ENCODE results near the gene NOTO.

Gene NOTO

GRCh38 chr2:73235315-73236028 lies 33.1 kb downstream of the NOTO start:
- no peak for DNase-seq

DNA sequence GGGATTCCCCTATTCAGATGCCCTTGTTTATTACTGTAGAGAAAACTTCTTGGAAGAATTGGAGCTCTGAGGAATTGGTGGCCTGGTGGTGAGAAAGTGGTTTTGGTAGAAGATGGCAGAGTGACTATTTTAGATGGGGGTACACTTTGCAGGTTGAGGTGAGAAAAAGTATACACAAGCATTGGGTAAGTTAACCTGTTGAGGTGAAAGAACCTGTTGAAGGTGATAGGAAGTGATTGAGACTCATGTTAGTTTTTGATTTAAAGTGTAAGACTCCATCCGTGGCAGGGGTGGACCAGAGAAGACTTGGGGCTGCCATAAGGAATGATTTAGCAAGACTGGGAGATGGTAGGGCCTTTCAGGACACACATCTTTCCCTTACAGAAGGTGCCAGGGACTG lies 34.8 kb downstream of the NOTO start:
- no peak for DNase-seq

- DNase-seq, result no peak
Observed at GRCh38 chr2:73238149-73238548, 35.8 kb downstream of the NOTO start.

GRCh38 chr2:73238976-73239375 lies 36.6 kb downstream of the NOTO start:
- DNase-seq, result no peak

DNA sequence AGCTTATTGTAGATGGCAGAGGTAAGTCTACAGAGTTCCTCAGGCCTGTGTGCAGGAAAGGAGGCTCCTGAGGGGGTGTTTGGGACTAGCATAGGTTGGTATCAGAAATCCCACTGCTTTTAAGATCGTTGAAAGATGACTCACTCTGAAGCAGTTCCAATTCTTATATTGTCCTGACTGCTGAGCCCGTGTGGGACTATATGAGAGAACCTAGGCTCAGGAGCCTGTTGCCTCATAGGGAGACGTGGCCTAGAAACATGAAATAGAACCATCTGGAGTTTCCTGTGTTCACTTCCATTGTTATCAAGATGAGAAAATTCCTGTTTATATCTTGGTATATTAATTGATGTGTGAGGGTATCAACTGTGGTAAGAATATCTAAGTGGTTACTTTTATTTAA lies 37.4 kb downstream of the NOTO start:
- DNase-seq, result no peak

GRCh38 chr2:73243884-73244570 lies 41.7 kb downstream of the NOTO start:
- DNase-seq, result peak; percentile 92

- no peak for DNase-seq
Observed at GRCh38 chr2:73244580-73244979, 42.2 kb downstream of the NOTO start.

GRCh38 chr2:73246850-73247249 lies 44.5 kb downstream of the NOTO start:
- no peak for DNase-seq

DNA sequence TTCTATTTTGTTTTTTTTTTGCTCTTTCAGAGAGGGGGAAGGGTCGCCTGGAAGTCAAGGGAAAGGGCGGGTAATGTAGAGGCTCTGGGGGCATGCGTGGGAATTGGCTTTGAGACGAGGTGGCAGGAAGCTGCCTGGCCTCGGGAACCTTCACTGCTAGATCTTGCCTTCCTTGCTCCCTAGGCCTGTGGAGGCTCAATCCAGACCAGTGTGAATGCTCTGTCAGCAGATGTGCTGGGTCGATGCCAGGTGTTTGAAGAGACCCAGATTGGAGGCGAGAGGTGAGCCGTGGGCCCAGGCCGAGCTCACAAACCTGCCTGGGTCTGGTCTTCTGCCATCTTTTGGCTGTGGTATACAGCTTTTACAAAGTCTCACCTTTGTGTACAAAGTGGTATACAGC lies 47.3 kb downstream of the NOTO start:
- DNase-seq, result no peak

- DNase-seq, result peak; percentile 26
Observed at GRCh38 chr2:73250872-73251846, 48.8 kb downstream of the NOTO start.

DNA sequence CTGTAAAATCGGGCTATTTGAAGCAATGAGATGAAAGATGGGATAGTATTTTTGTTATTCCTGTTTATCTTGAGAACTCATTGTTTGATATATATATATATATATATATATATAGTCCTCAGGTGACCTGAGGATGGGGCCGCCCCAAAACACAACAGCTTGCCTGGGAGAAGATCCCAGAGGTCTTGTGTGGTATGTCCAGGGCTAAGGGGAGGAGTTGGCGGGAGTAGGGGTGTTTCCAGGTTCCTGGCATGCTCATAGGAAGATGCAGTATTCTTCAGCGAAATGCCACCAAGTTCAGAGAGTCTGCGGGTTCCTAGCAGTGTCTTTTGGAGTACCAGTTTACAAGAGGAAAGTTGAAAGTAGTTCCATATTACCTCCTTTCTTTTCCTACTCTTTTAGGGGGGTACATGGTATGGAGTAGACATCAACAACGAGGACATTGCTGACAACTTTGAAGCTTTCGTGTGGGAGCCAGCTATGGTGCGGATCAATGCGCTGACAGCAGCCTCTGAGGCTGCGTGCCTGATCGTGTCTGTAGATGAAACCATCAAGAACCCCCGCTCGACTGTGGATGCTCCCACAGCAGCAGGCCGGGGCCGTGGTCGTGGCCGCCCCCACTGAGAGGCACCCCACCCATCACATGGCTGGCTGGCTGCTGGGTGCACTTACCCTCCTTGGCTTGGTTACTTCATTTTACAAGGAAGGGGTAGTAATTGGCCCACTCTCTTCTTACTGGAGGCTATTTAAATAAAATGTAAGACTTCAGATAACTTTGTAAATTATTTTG lies 50.1 kb downstream of the NOTO start:
- no peak for DNase-seq

DNA sequence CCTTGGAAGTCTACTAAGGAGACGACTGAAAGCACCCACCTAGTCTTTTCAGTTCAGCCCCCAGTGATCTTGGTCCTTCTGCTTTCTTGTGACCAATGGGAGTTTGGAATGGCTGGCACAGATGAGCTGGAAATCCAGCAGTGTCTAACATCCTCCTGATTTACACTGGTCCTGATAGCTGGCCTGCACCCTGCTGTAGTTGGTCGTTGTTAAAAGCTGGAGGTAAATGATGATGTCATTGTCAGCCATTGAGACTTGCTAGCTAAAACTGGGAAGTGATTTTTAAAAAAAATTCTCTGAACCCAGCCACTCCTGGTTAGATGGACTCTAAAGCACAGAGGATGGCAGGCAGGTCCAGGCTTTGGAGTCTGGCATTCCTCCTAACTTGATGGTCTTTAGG lies 51.0 kb downstream of the NOTO start:
- no peak for DNase-seq

GRCh38 chr2:73253901-73254300 lies 51.5 kb downstream of the NOTO start:
- DNase-seq, result no peak

GRCh38 chr2:73254343-73255006 lies 52.1 kb downstream of the NOTO start:
- no peak for DNase-seq

- no peak for DNase-seq
Observed at GRCh38 chr2:73255007-73255644, 52.8 kb downstream of the NOTO start.

GRCh38 chr2:73255907-73256617 lies 53.7 kb downstream of the NOTO start:
- DNase-seq, result no peak

GRCh38 chr2:73256618-73256922 lies 54.2 kb downstream of the NOTO start:
- DNase-seq, result no peak

DNA sequence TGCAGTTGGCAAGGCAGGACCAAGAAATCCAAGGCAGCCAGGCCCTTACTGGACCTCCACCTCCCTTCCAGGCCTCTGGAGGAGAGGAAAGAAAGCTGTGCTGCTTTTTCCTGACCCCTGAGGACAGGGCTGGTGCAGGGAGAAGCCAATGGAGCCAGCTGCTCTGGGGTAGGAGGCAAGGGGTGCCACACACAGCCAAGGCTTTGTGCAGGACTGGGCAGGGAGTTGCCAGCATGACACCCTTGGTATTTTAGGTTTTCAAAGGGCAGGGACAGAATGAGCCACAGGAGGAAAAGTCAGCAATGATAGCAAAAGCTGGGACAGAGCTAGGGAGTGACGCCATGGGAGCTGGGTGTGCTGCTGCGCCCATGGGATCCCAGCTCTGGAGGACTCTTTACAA lies 54.6 kb downstream of the NOTO start:
- DNase-seq, result no peak

DNA sequence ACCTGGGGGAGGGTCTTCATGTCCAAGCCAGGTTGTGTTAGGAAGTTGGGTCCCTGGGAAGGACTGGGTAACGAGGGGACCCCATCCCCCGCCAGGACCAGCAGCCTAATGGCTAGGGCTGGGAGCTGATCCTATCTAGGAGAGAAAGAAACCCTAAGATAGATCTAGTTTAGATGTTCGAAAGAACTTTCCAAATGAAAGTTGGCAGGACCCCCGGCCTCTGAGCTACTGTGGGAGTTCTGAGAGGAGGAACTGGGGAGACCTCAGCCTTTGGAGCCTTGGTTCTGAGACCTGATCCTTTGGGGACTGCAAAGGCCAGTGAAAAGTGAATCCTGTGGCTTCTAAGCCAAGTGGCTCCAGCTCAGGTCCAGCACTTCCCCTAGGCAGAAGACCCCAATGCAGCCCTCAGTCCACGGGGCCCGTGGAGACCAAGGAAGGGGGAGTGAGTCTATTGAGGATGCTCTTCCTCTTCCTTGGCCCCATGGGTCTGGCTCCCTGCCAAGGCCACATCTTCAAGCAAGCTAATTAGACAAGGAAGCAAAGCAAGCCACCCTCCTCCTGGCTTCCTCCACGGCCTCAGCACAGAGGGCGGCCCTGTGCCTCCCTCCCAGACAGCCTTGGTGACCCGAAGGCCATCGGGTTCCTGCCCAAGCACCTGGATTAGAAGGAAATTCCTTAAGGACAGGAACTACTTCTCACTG lies 55.2 kb downstream of the NOTO start:
- DNase-seq, result no peak

GRCh38 chr2:73258186-73258912 lies 56.0 kb downstream of the NOTO start:
- DNase-seq, result no peak
